22Rv1 (cell line): ENCODE data around the gene RCBTB1.

Source experiments
- CTCF ChIP-seq: fragments of 450-650 bp; IDR thresholded peaks from 2 replicates; pipeline ENCODE4 v1.5.1; 2017; ENCODE audit warnings: mild to moderate bottlenecking
- ZFX ChIP-seq: fragments of 450-650 bp; IDR thresholded peaks from 2 replicates; pipeline ENCODE4 v1.6.1; 2017; ENCODE audit warnings: antibody characterized with exemption, borderline replicate concordance

DNA sequence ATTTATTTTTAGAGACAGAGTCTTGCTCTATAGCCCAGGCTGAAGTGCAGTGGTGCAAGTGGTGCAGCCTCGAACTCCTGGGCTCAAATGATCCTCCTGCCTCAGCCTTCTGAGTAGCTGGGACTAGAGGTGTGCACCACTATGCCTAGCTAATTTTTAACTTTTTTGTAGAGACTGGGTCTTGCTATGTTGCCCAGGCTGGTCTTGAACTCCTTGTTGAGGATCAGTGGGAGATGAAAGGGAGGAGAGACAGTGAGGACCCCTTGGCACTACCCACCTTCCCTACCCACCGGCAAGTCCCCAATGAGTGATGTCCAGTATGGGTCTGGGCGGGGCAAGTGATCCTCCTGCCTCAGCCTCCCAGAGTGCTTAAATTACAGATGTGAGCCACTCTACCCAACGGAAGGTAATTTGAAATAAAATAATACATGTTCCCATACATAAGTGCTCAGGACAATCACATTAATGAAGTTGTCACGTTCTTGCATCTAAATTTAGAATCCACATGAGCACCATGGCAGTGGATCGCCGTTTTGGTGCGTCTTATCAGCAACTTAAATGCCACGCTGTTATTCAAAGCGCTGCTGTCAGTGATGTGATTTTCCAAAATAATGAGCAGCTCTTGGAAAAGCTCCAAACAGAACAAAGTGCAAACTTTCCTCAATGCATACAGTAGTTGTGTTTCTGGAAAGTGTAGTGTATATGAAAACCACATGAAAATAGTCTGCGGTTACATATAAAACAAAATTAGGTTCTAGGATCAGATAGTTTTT is 37.0 kb upstream of the RCBTB1 start:
- no peak for TF ChIP-seq CTCF
- TF ChIP-seq ZFX = no peak
